Gastrocnemius medialis (tissue), 4 donors: ENCODE data around the gene BICRAL.

Experiments used
- CTCF ChIP-seq, 5 experiments: fragments of 450-650 bp in 3 of 5; fragments of 200-600 bp in 2 of 5; sonication (generic) in 2 of 5; IDR thresholded peaks in 4 of 5; conservative IDR thresholded peaks in 1 of 5; 1 replicate in 4 of 5; 2 replicates in 1 of 5; pipeline ENCODE4 v1.5.1; 2016 to 2019; ENCODE audit warnings: antibody characterized with exemption in 5 of 5, mild to moderate bottlenecking in 3 of 5, moderate library complexity in 3 of 5
- POLR2A ChIP-seq, 2 donors: fragments of 450-650 bp; IDR thresholded peaks; one replicate each; pipeline ENCODE4 v1.6.1; 2017; ENCODE audit warnings: antibody characterized with exemption in 2 of 2, mild to moderate bottlenecking in 2 of 2, moderate library complexity in 2 of 2

DNA sequence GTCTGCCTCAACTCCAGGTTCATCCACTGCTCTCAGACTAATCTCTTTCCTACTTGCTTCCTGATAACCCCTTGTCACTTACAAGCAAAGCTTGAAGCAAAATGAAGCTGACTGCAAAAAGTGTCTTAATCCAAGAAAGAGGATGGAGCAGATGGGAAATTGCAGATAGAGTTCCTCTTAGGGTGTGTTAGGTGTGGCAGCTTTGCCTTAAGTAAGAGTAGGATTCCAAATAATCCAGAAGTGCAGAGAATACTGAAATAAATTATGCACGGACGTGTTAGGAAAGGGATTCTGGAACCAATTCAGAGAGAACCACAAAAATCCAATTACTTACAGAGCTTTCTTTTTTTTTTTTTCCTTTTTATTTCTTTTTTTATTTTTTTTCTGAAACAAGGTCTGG lies 91.5 kb downstream of the BICRAL start:
- TF ChIP-seq CTCF (IDR thresholded peaks at IDR 0.05 in 4 of 5, conservative IDR thresholded peaks at IDR 0.05 in 1 of 5) (no peak), POLR2A (IDR thresholded peaks at IDR 0.05) (no peak)
